Osteoblast (primary cell): ENCODE measurements around the gene FHIP1A. TPM values are rescaled to one million over a fixed set of nuclear protein-coding genes. Genes with fewer than 3 reads are reported as not detected.

ENCODE experiments used
- DNase-seq: peaks from one replicate; pipeline ENCODE4 v3.0.0; 2011; ENCODE audit warnings: low spot score, mixed read lengths; ENCODE audit not compliant: insufficient read length; ENCODE audit errors: missing footprints
- H2AFZ ChIP-seq: 2 replicates; pipeline ENCODE4 v1.6.0; 2011; ENCODE audit warnings: mild to moderate bottlenecking, low read length
- H3K27ac ChIP-seq: 2 replicates; pipeline ENCODE4 v1.5.1; 2011; ENCODE audit warnings: mild to moderate bottlenecking, low read depth, low read length, moderate library complexity
- H3K27me3 ChIP-seq: 2 replicates; pipeline ENCODE4 v1.6.0; 2012; ENCODE audit warnings: mild to moderate bottlenecking, control low read depth, inconsistent platforms, low read length, moderate library complexity; ENCODE audit not compliant: insufficient read depth
- H3K36me3 ChIP-seq: 2 replicates; pipeline ENCODE4 v1.5.1; 2011; ENCODE audit warnings: mild to moderate bottlenecking, low read length, control low read depth, moderate library complexity; ENCODE audit not compliant: insufficient read depth
- H3K4me1 ChIP-seq: 2 replicates; pipeline ENCODE4 v1.5.1; 2011; ENCODE audit warnings: mild to moderate bottlenecking, low read length, control low read depth, moderate library complexity; ENCODE audit not compliant: insufficient read depth
- H3K4me2 ChIP-seq: 2 replicates; pipeline ENCODE4 v1.6.0; 2011; ENCODE audit warnings: mild to moderate bottlenecking, low read length; ENCODE audit not compliant: insufficient read depth
- H3K4me3 ChIP-seq: fragments of 200-600 bp; sonication (generic); 3 replicates; pipeline ENCODE4 v1.5.1; 2012; ENCODE audit warnings: mild to moderate bottlenecking, low read length, inconsistent platforms; ENCODE audit not compliant: insufficient read depth
- H3K79me2 ChIP-seq: 2 replicates; pipeline ENCODE4 v1.6.0; 2012; ENCODE audit warnings: mild to moderate bottlenecking, low read length, control low read depth, inconsistent platforms; ENCODE audit not compliant: insufficient read depth
- H3K9me3 ChIP-seq: 2 replicates; pipeline ENCODE4 v1.5.1; 2011; ENCODE audit warnings: low read depth, low read length, control low read depth
- H4K20me1 ChIP-seq: 2 replicates; pipeline ENCODE4 v1.6.0; 2012; ENCODE audit warnings: mild to moderate bottlenecking, low read length, control low read depth; ENCODE audit not compliant: insufficient read depth
- total RNA-seq: library from RNA; depleted of rRNA; stranded (reverse); fragments of >200 nt; gene quantifications from 2 replicates; pipeline ENCODE4 v1.2.3, GENCODE V29; 2012
- TF ChIP-seq, protein P1 (sequence below): IDR thresholded peaks from 2 replicates; pipeline ENCODE4 v1.5.1; 2011; ENCODE audit warnings: mild to moderate bottlenecking, low read depth, low read length, moderate library complexity; ENCODE audit errors: extremely low read depth

FHIP1A gene
- total RNA-seq, 1 donor: 4.7 TPM

DNA sequence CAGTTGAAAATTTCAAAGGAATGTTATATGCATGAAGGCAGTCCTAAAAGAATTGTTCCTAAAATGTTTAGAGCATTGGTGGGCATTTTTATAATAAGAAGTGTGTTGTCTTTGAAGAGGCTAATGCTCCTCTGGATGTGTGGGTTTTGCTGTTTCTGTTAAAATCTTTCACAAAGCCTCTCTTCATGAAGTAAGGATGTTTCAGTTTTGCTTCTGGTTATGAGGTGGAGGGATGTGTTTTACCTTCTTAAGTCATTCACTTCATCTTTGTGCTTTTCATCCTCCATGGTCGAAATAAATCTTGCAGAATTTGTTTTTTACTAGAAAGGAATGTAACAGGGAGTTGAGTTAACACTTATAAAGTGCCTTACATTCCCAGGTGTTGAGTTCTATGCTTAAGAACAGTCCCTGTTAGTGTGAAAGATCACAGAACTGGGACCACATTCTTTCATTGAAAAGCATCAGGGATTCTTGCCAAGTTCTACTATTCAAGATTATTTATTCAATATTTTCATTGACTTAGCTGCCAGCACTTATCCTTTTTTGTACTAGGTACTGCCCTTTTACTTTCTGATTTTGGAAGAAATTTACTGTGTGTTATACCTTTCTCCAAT is 21.1 kb downstream of the FHIP1A start:
- H3K27me3 ChIP-seq: no peaks in the 10 kb centered on the region
- H3K4me2 ChIP-seq: no peak overlapping the region
- H3K4me1 ChIP-seq: peaks cover 10% of the 10 kb centered on the region
- H3K9me3 ChIP-seq: no peaks in the 10 kb centered on the region
- H3K27ac ChIP-seq: no peak overlapping the region
- no peak overlapping the region for H2AFZ ChIP-seq
- H3K36me3 ChIP-seq: no peaks in the 10 kb centered on the region
- no peak for DNase-seq
- H4K20me1 ChIP-seq: no peaks in the 10 kb centered on the region
- H3K4me3 ChIP-seq: no peak overlapping the region
- TF ChIP-seq, protein P1, sequence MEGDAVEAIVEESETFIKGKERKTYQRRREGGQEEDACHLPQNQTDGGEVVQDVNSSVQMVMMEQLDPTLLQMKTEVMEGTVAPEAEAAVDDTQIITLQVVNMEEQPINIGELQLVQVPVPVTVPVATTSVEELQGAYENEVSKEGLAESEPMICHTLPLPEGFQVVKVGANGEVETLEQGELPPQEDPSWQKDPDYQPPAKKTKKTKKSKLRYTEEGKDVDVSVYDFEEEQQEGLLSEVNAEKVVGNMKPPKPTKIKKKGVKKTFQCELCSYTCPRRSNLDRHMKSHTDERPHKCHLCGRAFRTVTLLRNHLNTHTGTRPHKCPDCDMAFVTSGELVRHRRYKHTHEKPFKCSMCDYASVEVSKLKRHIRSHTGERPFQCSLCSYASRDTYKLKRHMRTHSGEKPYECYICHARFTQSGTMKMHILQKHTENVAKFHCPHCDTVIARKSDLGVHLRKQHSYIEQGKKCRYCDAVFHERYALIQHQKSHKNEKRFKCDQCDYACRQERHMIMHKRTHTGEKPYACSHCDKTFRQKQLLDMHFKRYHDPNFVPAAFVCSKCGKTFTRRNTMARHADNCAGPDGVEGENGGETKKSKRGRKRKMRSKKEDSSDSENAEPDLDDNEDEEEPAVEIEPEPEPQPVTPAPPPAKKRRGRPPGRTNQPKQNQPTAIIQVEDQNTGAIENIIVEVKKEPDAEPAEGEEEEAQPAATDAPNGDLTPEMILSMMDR: no peak
- no peaks in the 10 kb centered on the region for H3K79me2 ChIP-seq

DNA sequence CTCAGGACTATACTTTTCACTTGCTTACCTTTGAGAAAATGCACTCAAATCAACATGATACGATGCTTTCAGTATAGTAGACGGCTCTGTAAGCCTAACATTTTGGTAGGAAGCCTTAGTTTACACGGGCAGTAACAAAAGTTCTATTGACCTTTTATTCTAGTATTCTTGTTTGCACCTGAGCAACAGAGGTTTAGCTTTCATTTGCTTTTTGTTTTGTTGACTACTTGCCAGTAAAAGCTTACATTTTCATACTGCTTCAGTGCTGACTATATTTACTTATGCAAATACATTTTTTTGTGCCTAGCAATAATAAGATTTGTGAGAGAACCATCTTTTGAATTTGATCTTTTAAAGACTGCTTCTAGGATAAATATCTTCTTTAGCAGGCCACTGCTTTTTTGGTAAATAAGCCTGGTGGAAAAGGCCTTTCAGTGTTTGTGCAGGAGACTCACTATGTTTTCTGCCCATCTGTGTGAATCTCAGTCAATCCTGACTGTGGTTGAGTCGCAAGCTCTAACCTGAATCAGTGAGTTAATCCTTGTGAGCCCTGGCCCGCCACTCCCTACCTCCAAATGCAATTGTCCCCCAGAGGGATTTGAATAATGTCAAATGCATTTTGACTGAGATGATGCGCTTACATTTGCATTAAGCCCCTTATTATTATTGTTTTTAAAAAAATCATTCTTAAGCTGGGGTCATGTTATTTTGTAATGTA is 21.9 kb downstream of the FHIP1A start:
- no peak overlapping the region for H3K4me2 ChIP-seq
- no peak overlapping the region for H3K4me3 ChIP-seq
- H2AFZ ChIP-seq: no peak overlapping the region
- no peak overlapping the region for H3K27ac ChIP-seq
- no peaks in the 10 kb centered on the region for H3K36me3 ChIP-seq
- DNase-seq: no peak
- TF ChIP-seq, protein P1: no peak
- no peaks in the 10 kb centered on the region for H3K79me2 ChIP-seq
- H3K27me3 ChIP-seq: no peaks in the 10 kb centered on the region
- no peaks in the 10 kb centered on the region for H3K9me3 ChIP-seq
- H4K20me1 ChIP-seq: no peaks in the 10 kb centered on the region
- H3K4me1 ChIP-seq: peaks cover 12% of the 10 kb centered on the region

DNA sequence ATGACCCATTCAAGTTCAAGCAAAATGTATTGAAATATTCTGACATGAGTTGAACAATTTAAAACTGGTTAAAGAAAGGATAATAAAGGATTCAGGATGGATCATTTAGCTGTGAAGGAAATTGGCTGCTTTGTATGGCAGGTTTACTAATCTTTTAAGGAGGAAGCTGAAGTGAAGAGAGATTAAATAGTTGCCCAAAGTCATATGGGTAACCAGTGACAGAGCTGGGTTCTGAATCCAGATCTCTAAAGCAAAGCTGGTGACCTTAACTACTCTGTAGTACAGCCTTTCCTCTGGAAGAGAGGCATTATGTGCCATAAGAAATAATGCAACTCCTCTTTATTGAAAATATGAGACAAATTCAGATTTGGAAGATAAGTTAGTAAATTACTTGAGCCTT is 22.8 kb downstream of the FHIP1A start:
- Histone ChIP-seq H3K4me2 (no peak overlapping the region), H3K4me3 (no peak overlapping the region), H4K20me1 (no peaks in the 10 kb centered on the region), H3K79me2 (no peaks in the 10 kb centered on the region), H3K4me1 (peaks cover 20% of the 10 kb centered on the region), H3K9me3 (no peaks in the 10 kb centered on the region), H3K27ac (no peak overlapping the region), H2AFZ (no peak overlapping the region), H3K36me3 (no peaks in the 10 kb centered on the region), H3K27me3 (no peaks in the 10 kb centered on the region)
- no peak for DNase-seq
- TF ChIP-seq, protein P1: no peak

DNA sequence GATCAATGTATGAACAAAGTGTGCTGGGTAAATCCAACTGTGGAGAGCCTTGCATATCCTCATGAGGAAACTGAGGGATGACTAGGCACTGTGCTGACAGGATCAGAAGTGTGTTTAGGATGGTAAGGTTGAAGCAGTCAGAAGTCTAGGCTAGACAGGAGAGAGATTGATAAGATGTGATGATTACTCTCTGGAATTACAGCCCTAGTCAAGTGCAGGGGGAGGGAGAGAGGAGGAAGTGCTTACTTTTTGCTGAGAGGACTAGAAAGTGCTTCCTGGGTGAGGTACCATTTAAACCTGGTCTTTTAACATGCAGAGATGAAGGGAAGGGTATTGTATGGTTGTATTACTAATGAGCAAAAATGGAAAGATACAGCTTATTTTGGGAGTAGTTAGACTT is 23.7 kb downstream of the FHIP1A start:
- H3K79me2 ChIP-seq: no peaks in the 10 kb centered on the region
- H3K27me3 ChIP-seq: no peaks in the 10 kb centered on the region
- no peak overlapping the region for H3K4me3 ChIP-seq
- no peak for DNase-seq
- H3K4me1 ChIP-seq: peaks cover 20% of the 10 kb centered on the region
- no peaks in the 10 kb centered on the region for H3K36me3 ChIP-seq
- H3K27ac ChIP-seq: no peak overlapping the region
- no peak overlapping the region for H2AFZ ChIP-seq
- no peaks in the 10 kb centered on the region for H3K9me3 ChIP-seq
- H3K4me2 ChIP-seq: no peak overlapping the region
- TF ChIP-seq, protein P1: no peak
- H4K20me1 ChIP-seq: no peaks in the 10 kb centered on the region
